SIG-M5 (cell line): ENCODE results near the gene B3GALNT1.

Source experiments
- DNase-seq: peaks from one replicate; lab custom pipeline; 2025; lab: John Stamatoyannopoulos, UW

The B3GALNT1 gene

DNA sequence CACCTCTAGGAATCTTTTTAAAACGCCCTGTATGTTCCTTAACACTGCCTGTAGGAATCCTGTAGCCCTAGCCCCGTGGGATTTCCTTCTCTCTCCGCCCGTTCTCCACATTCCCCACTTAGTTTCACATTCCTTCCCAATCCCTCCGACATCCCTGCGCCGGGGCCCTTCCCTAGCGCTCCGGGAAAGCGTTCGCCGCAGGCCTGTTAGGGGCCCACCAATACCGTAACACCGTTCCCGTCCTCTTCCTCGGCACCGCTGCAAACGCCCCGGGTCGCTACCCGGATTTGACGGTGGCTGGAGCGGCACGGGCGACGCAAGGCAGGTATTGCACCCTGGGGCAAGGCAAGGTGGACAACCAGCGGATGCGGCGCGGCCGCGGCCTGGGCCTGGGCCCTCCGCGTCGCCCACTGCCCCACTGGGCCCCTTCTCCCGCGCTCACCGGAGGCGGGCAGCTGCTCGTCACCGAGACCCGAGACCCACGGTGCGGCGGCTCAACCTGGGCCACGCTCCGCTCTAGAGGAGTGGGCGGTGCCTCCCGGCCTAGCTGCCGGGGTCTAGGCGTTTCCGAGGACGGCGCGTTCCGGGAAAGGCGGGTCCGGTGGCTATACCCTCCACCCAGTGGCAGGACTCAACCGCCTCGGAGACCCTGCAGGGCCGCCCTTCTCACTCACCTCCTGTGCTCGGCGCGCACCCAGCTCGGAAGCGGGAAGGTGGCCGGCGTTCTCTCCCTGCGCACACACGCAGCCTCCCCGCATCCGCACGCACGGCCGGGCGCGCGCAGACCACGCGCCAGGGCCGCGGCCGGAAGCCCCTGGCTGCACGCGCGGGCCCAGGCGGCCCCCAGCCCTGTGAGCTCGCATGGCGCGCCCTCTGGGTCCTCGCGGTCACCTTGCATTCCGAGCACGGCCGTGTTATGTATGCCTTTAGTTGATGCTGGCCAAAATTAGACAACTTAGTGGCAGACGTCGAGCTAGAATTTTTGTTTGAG is at the start of gene B3GALNT1:
Gene B3GALNT1 (minus strand): TSS at position 789 of the 991 bp plus-strand sequence. CDS start 18,595 bp downstream, outside the sequence.
- DNase-seq = no peak

GRCh38 chr3:161153480-161153879 is 48.3 kb upstream of the B3GALNT1 start:
- DNase-seq = no peak

GRCh38 chr3:161150001-161150525 is 44.9 kb upstream of the B3GALNT1 start:
- no peak for DNase-seq

DNA sequence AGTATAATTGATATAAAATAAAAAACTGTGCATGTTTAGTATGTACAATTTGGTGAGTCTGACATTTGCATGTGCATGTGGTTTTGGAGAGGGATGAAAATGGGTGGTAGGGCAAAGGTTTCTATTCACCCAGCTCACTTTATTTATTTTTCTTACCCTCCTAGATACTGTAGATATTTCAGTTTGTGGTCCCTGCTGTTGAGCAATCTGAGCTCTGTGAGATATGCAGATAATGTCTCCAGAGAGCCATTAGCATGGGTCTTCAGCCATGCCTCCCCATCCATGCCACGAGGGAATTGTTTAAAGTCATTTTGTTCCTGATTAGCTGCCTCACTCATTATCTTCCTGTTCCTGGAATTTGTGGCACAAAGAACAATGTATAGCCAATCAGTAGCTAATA is 44.4 kb upstream of the B3GALNT1 start:
- DNase-seq = no peak

DNA sequence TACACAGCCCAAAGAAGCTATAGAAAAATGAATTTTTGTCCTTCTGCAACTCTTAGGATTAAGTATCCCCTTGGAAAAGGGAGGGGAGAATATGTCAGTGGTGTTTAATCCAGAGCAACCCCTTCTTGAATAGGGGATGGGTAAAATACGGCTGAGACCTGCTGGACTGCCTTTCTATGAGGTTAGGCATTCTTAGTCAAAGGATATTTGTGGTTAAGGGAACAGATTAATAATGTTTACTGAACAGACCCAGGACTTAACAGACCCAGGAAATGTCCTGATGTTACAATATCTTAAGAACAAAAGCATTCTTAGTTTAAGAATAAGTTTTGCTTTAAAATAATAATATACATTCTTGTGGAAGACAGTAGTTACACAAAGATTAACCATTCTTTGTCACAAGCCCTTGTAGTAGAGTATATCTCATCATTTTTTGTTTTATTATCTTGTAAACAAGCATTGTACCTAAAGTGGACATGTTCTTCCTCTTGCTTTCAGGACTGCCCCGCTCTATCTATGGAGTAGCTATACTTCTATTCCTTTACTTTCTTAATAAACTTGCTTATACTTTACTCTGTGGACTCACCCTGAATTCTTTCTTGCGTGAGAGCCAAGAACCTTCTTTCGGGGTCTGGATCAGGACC is 43.8 kb upstream of the B3GALNT1 start:
- no peak for DNase-seq

DNA sequence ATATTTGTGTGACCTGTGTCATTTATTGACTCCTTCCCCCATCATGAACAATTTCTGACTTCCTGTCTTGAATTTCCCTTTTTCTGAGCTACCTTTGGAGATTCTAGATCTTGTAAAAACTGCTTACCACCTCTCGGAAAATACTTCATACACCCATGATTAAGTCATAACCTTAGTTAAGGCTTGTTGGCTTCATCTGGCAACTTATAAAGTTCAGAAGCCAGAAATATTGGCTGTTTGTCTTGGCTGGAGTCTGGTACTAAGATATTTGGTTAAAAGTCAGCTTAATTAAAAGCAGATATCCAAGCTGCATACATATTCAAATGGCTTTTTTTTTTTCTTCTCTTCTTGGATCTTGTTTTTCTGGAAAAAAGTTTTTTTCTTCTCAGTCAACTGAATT is 37.3 kb upstream of the B3GALNT1 start:
- no peak for DNase-seq

- DNase-seq = no peak
Measured at GRCh38 chr3:161139686-161140085, 34.5 kb upstream of the B3GALNT1 start.

DNA sequence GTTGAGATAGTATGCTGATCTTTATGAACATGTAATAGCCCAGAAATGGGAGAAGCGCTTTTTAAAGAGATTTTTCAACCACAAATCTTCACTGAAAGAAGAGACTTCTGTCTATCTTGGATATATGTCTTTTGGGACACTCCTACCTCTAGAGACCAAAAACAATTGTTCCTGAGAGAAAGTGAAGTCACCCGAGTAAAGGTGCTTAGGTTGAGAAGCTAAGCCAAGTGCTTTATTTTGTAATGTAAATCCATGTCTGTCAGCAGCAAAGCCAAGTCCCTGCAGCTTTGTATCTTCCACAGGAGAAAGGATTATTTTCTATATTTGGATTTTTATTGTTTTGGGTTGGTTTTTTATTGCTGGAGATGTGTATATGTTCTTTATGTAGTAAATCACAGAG is 32.1 kb upstream of the B3GALNT1 start:
- DNase-seq = no peak

GRCh38 chr3:161132391-161132790 is 27.2 kb upstream of the B3GALNT1 start:
- DNase-seq = no peak

DNA sequence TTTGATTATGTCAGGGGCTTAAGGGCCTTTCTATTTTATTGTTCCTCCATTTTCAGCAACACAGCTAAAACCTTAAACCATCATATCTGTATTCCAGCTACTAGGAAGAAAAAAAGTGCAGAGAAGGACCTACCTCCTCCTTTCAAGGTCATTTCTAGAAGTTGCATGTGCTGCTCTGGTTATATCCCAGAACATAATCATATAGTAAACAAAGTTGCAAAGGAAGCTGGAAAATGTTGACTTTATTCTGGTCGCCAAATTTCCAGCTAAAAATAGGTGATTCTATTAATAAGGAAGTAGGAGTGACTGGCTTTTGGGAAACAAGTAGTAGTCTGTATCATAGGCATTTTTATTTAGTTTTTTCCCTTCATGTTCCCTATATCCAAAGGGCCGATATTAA is 21.3 kb upstream of the B3GALNT1 start:
- DNase-seq = no peak

- DNase-seq = no peak
Measured at GRCh38 chr3:161117646-161118045, 12.5 kb upstream of the B3GALNT1 start.

- no peak for DNase-seq
Measured at GRCh38 chr3:161108840-161109239, 3.7 kb upstream of the B3GALNT1 start.

DNA sequence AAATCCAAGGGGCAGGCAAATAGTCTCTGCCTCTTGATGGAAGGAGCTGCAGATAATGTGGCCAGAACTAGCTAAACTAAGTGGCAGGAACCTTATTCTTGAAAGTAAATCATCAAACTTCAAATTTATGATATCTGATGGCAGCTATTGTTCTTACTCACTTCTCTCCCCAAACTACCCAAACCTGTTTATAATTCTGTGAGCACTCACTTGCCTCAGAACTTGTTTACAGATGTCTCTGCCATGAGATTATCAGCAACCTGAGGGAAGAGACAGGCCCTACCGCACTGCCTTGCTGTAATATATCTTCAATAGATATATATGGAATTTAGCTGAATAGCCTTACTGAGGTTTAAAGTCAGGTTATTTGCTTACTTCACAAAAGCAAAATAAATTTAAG is 2.2 kb upstream of the B3GALNT1 start:
- no peak for DNase-seq

GRCh38 chr3:161103776-161104385 is 1.3 kb downstream of the B3GALNT1 start:
- DNase-seq = no peak

DNA sequence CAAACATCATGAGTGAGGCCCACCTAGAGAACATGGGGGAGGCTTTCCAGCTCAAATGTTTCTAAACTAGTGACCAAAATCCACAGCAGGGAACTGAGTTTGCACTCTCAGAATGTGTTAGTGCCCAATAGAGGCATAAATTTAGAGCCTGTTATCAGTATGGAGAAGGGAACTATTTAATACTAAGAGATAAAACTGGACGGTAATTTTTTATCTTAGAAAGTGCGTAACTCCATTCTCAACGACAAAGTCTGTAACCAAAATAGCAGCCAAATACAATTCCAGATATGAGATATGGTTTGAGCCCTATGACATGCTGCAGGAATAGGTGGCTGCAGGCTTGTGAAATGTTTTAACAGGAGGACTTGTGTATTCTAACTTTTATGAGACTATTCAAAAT is 3.5 kb downstream of the B3GALNT1 start:
- no peak for DNase-seq

GRCh38 chr3:161100994-161101393 is 4.2 kb downstream of the B3GALNT1 start:
- no peak for DNase-seq

DNA sequence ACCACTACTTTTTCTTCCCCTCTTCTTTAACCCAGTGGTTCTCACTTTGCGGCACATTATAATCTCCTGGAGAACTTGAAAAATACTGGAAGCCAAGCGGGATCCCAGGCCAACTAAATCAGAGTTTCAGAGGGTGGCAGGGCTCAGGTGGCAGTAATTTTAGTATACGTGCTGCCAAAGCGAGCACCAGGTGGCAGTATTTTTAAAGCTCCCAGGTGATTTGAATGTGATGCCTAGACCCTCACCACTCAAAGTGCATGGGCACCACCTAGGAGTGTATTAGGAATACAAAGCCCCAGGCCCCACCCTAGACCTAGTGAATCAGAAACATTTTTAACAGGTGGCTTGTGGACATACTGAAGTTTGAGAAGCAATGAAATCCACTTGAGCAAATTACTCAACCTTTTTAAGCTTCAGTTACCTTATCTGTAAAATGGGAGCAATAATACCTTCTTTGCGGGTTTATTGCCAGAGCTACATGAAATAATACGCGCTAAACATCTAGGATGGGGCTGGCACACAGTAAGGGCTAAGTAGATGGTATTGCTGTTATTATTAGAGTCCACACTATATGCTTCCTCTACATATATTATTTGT is 8.3 kb downstream of the B3GALNT1 start:
- DNase-seq = no peak

DNA sequence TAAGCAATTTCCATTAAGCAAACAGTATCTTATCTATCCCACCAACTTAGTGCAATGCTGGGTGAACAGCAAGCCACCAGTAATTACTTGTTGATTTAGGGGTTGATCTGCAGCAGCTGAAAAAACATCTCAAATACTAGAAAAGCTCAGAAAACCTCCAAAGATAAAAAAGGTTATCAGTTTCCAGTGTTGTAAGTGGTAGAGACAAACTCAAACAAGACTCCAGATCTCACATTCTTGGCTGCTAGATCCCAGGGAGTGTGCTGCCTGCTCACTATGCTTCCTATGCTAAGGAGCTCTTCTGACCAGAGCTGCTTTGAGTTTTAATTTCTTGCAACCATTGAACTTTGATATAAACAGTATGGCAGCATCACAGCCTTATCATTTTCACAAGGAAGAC is 11.3 kb downstream of the B3GALNT1 start:
- DNase-seq = no peak

DNA sequence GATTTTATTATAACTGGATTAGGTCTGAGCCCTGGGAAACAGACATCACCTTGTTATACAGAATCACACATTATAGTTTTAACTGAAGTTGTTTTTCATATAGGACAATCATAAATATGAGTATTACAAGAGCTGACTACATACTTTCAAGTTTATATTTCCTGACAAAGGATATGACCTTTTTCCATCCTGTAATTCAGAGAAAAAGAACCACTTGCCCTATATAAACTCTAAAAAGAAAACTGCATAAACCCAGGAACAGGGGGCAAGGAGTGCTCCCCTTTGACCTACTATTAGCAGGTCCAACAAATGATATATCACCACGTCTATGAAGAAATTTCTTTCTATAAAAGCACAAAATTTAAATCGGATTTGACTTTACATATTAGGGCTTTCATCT is 20.9 kb downstream of the B3GALNT1 start:
- no peak for DNase-seq

GRCh38 chr3:161083131-161083530 is 22.0 kb downstream of the B3GALNT1 start:
- DNase-seq = no peak

DNA sequence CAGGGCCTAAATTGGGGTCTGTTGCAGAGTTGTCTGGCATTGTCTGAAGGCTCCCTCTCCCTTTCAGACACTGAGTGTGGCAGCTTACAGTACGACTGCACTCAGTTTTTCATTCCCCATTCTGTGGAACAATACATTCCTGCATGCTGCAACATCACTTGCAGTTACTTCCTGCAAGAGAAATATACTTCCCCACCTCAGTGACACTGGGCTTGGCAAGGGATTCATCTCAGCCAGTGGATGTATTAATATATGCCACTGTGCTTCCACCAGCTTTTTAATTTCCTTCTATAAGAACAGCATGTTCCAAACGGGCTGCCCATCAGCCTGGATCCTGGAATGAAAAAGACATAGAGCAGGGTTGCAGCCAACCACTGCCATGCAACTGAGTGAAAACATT is 23.1 kb downstream of the B3GALNT1 start:
- no peak for DNase-seq

DNA sequence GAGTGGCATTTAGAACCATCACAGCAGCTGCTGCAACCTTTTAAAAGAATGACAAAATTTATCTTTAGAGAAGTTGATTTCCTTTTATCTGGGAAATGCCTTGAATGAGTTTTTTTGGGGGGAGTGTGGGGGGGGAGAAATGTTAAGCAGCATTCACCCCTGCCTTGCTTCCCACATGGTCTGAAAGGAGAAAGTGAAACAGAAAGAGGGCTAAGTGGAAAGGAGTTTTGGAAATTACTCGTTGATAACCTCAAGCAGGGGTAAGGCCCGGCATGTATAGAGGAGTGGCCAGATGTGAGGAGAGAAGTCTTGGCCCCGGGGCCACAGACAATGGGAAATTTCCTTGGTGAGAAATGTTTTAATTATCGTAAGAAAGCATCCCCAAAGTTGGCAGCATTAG is 23.5 kb downstream of the B3GALNT1 start:
- DNase-seq = no peak
